HepG2 (cell line): ENCODE measurements around the gene PAK1IP1. TPM values are rescaled to one million over a fixed set of nuclear protein-coding genes. Genes with fewer than 3 reads are reported as not detected.
A peak's percentile ranks its signal among the peaks of the same experiment; 100 is the strongest.

Experiments used
- CBX1 ChIP-seq: IDR thresholded peaks from one replicate; pipeline ENCODE4 v1.6.1; 2016; ENCODE audit warnings: antibody characterized with exemption, low read depth
- DMAP1 ChIP-seq: IDR thresholded peaks from 2 replicates; pipeline ENCODE4 v1.6.1; 2016
- EP300 ChIP-seq, 3 experiments: sonication (generic) in 1 of 3; formaldehyde crosslinking in 1 of 3; IDR thresholded peaks; 2 replicates each; pipeline versions ENCODE4 v1.5.1 to v1.6.1; 2011 to 2020; ENCODE audit warnings: low read depth in 2 of 3, low read length in 2 of 3, borderline replicate concordance in 1 of 3, improper control_type of control experiment in 1 of 3, mild to moderate bottlenecking in 1 of 3, missing genetic modification reagents in 1 of 3, moderate library complexity in 1 of 3
- ETV6 ChIP-seq: sonication (generic); formaldehyde crosslinking; conservative IDR thresholded peaks from 2 replicates; pipeline ENCODE4 v1.4.0; 2020; ENCODE audit warnings: missing genetic modification reagents
- HCFC1 ChIP-seq: fragments of 150-350 bp; IDR thresholded peaks from 2 replicates; pipeline ENCODE4 v1.6.1; 2014; ENCODE audit warnings: low read depth, low read length
- KDM3A ChIP-seq: IDR thresholded peaks from 2 replicates; pipeline ENCODE4 v1.6.1; 2018; ENCODE audit warnings: low read depth, missing compliant biosample characterization
- NFE2L2 ChIP-seq: fragments of 150-350 bp; IDR thresholded peaks from 2 replicates; pipeline ENCODE4 v1.6.1; 2014; ENCODE audit warnings: low read length
- RNF2 ChIP-seq: fragments of 450-650 bp; conservative IDR thresholded peaks from 2 replicates; pipeline ENCODE4 v1.6.1; 2016; ENCODE audit warnings: low read depth
- RXRB ChIP-seq: IDR thresholded peaks from 2 replicates; pipeline ENCODE4 v1.6.1; 2016; ENCODE audit warnings: borderline replicate concordance, missing genetic modification reagents, missing compliant biosample characterization
- TAF15 ChIP-seq: fragments of 200-400 bp; formaldehyde crosslinking; IDR thresholded peaks from one replicate; pipeline ENCODE4 v1.6.1; 2018; ENCODE audit warnings: mild to moderate bottlenecking, low read depth, low read length; ENCODE audit not compliant: poor library complexity, severe bottlenecking
- TOE1 ChIP-seq: sonication (generic); formaldehyde crosslinking; IDR thresholded peaks from 2 replicates; pipeline ENCODE4 v1.4.0; 2020; ENCODE audit warnings: mild to moderate bottlenecking, missing genetic modification reagents
- ZNF224 ChIP-seq: sonication (generic); formaldehyde crosslinking; IDR thresholded peaks from 2 replicates; pipeline ENCODE4 v1.5.0; 2020; ENCODE audit warnings: mild to moderate bottlenecking, missing genetic modification reagents
- ZNF3 ChIP-seq: IDR thresholded peaks from 2 replicates; pipeline ENCODE4 v1.7.0; 2017; ENCODE audit warnings: inconsistent platforms
- ZNF350 ChIP-seq: sonication (generic); formaldehyde crosslinking; IDR thresholded peaks from 2 replicates; pipeline ENCODE4 v1.4.0; 2020; ENCODE audit warnings: mild to moderate bottlenecking, low read depth, missing genetic modification reagents, borderline replicate concordance
- ZNF44 ChIP-seq: sonication (generic); formaldehyde crosslinking; IDR thresholded peaks from 2 replicates; pipeline ENCODE4 v1.5.1; 2020; ENCODE audit warnings: mild to moderate bottlenecking, missing genetic modification reagents
- ZNF672 ChIP-seq: sonication (generic); formaldehyde crosslinking; IDR thresholded peaks from 2 replicates; pipeline ENCODE4 v1.8.1; 2022; ENCODE audit warnings: missing genetic modification reagents
- polyA plus RNA-seq, 8 experiments: library from polyadenylated mRNA; depleted of rRNA in 3 of 8; stranded (reverse) in 7 of 8; unstranded in 1 of 8; fragments of >200 nt; fragmentation: Illumina TruSeq in 4 of 8; extraction: Trizol in 4 of 8; gene quantifications; 2 replicates each; pipeline versions ENCODE4 v1.2.1 to v1.2.3, GENCODE V29; 2011 to 2016; ENCODE audit warnings: low read depth in 4 of 8, missing spikeins in 1 of 8, mixed read lengths in 1 of 8; ENCODE audit not compliant: insufficient read depth in 1 of 8
- total RNA-seq, 5 experiments: library from RNA; depleted of rRNA; stranded (reverse); fragments of >200 nt; fragmentation: Illumina TruSeq; extraction: Trizol; gene quantifications; 2 replicates each; pipeline ENCODE4 v1.2.3, GENCODE V29; 2016; ENCODE audit warnings: low read depth in 1 of 5
- TF ChIP-seq, protein P1 (sequence below): sonication (generic); formaldehyde crosslinking; IDR thresholded peaks from 2 replicates; pipeline ENCODE4 v1.8.0; 2022; ENCODE audit warnings: missing genetic modification reagents, mild to moderate bottlenecking, borderline replicate concordance
- TF ChIP-seq, protein P2 (sequence below): sonication (generic); formaldehyde crosslinking; IDR thresholded peaks from 2 replicates; pipeline ENCODE4 v1.8.0; 2022; ENCODE audit warnings: mild to moderate bottlenecking, missing genetic modification reagents, borderline replicate concordance
- TF ChIP-seq, protein P3 (sequence below), 2 experiments: IDR thresholded peaks; 2 replicates each; pipeline ENCODE4 v1.6.1; 2011 to 2012; ENCODE audit warnings: low read length in 2 of 2, borderline replicate concordance in 1 of 2, low read depth in 1 of 2, mild to moderate bottlenecking in 1 of 2, moderate library complexity in 1 of 2
- TF ChIP-seq, protein P4 (sequence below): sonication (generic); formaldehyde crosslinking; IDR thresholded peaks from 2 replicates; pipeline ENCODE4 v1.9.0; 2021; ENCODE audit warnings: missing genetic modification reagents, borderline replicate concordance

PAK1IP1 gene
- total and polyA plus RNA-seq, 2 of the 13 experiments (the other 11 are each of a cell fraction or from before 2014, with no cell fraction given), result 23.4 to 66.2 TPM

DNA sequence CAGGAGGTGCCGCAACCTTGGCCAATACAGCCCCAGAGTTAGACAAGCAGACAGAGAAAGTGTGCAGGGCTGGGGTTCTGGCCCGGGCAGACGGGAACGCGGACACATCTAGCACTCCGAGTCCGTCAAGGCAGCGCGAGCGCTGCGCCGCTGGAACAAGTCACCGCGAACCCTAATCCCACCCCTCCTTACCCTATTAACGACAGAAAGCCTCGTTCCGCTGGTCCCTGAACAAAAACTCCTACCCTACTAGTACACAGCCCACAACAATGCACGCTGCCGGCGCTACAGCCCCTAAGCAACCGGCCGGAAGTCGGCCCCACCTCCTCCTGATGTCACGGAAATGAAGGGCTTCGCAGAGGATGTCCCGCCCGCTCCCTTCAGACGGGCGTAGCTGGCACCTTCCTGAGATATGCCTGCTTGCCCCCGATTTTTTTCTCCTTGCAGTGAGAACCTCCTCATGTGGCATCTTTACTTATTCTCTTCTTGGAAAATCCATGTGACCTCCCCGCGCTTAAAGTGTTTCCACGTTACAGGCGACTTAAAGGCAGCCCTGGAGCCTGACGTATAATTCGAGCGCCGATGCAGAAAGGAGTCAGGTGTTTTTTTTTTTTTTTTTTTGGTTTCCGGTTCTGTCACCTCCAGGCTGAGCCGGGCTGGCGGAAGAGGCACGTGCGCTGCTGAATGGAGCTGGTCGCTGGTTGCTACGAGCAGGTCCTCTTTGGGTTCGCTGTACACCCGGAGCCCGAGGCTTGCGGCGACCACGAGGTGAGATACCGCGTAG lies at the start of gene PAK1IP1, which contains the start of gene C6orf52 (continued):
- TF ChIP-seq, protein P1, sequence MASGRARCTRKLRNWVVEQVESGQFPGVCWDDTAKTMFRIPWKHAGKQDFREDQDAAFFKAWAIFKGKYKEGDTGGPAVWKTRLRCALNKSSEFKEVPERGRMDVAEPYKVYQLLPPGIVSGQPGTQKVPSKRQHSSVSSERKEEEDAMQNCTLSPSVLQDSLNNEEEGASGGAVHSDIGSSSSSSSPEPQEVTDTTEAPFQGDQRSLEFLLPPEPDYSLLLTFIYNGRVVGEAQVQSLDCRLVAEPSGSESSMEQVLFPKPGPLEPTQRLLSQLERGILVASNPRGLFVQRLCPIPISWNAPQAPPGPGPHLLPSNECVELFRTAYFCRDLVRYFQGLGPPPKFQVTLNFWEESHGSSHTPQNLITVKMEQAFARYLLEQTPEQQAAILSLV, result peak; percentile 53; the same call in 1 of the 2 replicates
- TF ChIP-seq TAF15 (no peak), ZNF44 (CRISPR knock-in tag) (no peak), CBX1 (no peak), KDM3A (CRISPR knock-in tag) (peak; percentile 43), RNF2 (peak; percentile 38; the same call in 1 of the 2 replicates), ETV6 (CRISPR knock-in tag) (no peak), NFE2L2 (no peak), ZNF224 (CRISPR knock-in tag) (no peak; the same call in 1 of the 2 replicates), DMAP1 (CRISPR knock-in tag) (peak; percentile 99), TOE1 (CRISPR knock-in tag) (peak; percentile 83; the same call in 1 of the 2 replicates), ZNF350 (CRISPR knock-in tag) (peak; percentile 91), ZNF3 (CRISPR knock-in tag) (no peak), HCFC1 (peak; percentile 74; the same call in 1 of the 2 replicates), EP300 (IDR thresholded peaks at IDR 0.05; ENCODE audit: low read depth in 2 of 2, low read length in 2 of 2) (peak; percentile 27 to 45; a peak in 3 of 4 replicates), EP300 (CRISPR knock-in tag; IDR thresholded peaks at IDR 0.05; ENCODE audit: borderline replicate concordance) (peak; percentile 54; the same call in 1 of the 2 replicates), ZNF672 (no peak), RXRB (peak; percentile 61; the same call in 1 of the 2 replicates)
- TF ChIP-seq, protein P2, sequence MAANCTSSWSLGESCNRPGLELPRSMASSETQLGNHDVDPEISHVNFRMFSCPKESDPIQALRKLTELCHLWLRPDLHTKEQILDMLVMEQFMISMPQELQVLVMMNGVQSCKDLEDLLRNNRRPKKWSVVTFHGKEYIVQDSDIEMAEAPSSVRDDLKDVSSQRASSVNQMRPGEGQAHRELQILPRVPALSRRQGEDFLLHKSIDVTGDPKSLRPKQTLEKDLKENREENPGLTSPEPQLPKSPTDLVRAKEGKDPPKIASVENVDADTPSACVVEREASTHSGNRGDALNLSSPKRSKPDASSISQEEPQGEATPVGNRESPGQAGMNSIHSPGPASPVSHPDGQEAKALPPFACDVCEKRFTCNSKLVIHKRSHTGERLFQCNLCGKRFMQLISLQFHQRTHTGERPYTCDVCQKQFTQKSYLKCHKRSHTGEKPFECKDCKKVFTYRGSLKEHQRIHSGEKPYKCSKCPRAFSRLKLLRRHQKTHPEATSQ (CRISPR knock-in tag), result peak; percentile 81; the same call in 1 of the 2 replicates
- TF ChIP-seq, protein P3, sequence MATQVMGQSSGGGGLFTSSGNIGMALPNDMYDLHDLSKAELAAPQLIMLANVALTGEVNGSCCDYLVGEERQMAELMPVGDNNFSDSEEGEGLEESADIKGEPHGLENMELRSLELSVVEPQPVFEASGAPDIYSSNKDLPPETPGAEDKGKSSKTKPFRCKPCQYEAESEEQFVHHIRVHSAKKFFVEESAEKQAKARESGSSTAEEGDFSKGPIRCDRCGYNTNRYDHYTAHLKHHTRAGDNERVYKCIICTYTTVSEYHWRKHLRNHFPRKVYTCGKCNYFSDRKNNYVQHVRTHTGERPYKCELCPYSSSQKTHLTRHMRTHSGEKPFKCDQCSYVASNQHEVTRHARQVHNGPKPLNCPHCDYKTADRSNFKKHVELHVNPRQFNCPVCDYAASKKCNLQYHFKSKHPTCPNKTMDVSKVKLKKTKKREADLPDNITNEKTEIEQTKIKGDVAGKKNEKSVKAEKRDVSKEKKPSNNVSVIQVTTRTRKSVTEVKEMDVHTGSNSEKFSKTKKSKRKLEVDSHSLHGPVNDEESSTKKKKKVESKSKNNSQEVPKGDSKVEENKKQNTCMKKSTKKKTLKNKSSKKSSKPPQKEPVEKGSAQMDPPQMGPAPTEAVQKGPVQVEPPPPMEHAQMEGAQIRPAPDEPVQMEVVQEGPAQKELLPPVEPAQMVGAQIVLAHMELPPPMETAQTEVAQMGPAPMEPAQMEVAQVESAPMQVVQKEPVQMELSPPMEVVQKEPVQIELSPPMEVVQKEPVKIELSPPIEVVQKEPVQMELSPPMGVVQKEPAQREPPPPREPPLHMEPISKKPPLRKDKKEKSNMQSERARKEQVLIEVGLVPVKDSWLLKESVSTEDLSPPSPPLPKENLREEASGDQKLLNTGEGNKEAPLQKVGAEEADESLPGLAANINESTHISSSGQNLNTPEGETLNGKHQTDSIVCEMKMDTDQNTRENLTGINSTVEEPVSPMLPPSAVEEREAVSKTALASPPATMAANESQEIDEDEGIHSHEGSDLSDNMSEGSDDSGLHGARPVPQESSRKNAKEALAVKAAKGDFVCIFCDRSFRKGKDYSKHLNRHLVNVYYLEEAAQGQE (IDR thresholded peaks at IDR 0.05; ENCODE audit: borderline replicate concordance in 1 of 2, low read depth in 1 of 2, low read length in 2 of 2), result no peak; a peak in 1 of 4 replicates
- TF ChIP-seq, protein P4, sequence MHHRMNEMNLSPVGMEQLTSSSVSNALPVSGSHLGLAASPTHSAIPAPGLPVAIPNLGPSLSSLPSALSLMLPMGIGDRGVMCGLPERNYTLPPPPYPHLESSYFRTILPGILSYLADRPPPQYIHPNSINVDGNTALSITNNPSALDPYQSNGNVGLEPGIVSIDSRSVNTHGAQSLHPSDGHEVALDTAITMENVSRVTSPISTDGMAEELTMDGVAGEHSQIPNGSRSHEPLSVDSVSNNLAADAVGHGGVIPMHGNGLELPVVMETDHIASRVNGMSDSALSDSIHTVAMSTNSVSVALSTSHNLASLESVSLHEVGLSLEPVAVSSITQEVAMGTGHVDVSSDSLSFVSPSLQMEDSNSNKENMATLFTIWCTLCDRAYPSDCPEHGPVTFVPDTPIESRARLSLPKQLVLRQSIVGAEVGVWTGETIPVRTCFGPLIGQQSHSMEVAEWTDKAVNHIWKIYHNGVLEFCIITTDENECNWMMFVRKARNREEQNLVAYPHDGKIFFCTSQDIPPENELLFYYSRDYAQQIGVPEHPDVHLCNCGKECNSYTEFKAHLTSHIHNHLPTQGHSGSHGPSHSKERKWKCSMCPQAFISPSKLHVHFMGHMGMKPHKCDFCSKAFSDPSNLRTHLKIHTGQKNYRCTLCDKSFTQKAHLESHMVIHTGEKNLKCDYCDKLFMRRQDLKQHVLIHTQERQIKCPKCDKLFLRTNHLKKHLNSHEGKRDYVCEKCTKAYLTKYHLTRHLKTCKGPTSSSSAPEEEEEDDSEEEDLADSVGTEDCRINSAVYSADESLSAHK (CRISPR knock-in tag), result no peak
